MM.1S (cell line): ENCODE results near the gene SORCS2.

Experiments used
- EZH2 ChIP-seq: fragments of 300-600 bp; sonication (generic); optimal IDR thresholded peaks from 2 replicates; pipeline ENCODE3; 2017; ENCODE audit warnings: low read depth, mild to moderate bottlenecking, antibody characterized with exemption, low read length, mixed read lengths
- EZH2phosphoT487 ChIP-seq: fragments of 300-600 bp; sonication (generic); IDR thresholded peaks from 2 replicates; pipeline ENCODE4 v1.6.1; 2018; ENCODE audit warnings: antibody characterized with exemption, low read length
- TF ChIP-seq, protein P1 (sequence below): fragments of 300-600 bp; sonication (generic); IDR thresholded peaks from 2 replicates; pipeline ENCODE4 v1.5.1; 2016; ENCODE audit warnings: antibody characterized with exemption, low read length, mixed read lengths

DNA sequence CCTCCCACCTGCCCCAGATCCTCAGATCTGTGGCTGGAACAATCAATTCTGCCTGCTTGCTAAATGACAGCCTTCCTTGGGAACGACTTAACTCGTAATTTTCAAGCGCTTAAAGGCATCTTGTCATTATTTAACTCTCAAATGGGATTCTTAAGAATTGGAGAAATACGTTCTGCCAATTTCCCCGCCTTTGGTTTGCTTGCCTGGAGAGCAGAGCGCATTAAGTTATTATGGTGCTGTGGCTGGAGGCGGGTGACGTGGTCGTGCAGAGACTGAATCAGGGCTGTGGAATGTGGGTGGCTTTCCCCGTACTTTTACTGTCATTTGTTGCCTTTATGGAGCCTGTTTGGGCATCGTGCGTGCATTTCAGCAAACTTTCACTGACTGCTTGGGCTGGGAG is 321.3 kb downstream of the SORCS2 start:
- no peak for TF ChIP-seq EZH2
- TF ChIP-seq, protein P1, sequence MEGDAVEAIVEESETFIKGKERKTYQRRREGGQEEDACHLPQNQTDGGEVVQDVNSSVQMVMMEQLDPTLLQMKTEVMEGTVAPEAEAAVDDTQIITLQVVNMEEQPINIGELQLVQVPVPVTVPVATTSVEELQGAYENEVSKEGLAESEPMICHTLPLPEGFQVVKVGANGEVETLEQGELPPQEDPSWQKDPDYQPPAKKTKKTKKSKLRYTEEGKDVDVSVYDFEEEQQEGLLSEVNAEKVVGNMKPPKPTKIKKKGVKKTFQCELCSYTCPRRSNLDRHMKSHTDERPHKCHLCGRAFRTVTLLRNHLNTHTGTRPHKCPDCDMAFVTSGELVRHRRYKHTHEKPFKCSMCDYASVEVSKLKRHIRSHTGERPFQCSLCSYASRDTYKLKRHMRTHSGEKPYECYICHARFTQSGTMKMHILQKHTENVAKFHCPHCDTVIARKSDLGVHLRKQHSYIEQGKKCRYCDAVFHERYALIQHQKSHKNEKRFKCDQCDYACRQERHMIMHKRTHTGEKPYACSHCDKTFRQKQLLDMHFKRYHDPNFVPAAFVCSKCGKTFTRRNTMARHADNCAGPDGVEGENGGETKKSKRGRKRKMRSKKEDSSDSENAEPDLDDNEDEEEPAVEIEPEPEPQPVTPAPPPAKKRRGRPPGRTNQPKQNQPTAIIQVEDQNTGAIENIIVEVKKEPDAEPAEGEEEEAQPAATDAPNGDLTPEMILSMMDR = no peak
- no peak for TF ChIP-seq EZH2phosphoT487
